ENCODE measurements around the gene TENM4. TPM values are rescaled to one million over a fixed set of nuclear protein-coding genes. Genes with fewer than 3 reads are reported as not detected.

The TENM4 gene
- total RNA-seq, 4 donors from 2014 or later = 0.88 to 61.5 (median 4.0) TPM

- DNase-seq = no peak
- Histone ChIP-seq H3K27ac (no peak overlapping the region), H3K4me1 (no peaks in the 10 kb centered on the region), H3K27me3 (no peaks in the 10 kb centered on the region), H3K9me3 (no peaks in the 10 kb centered on the region), H3K4me3 (no peak overlapping the region), H3K36me3 (no peaks in the 10 kb centered on the region)
- TF ChIP-seq CTCF (IDR thresholded peaks at IDR 0.05) = no peak
- no peak for TF ChIP-seq POLR2A (IDR thresholded peaks at IDR 0.05)
- intact Hi-C loops (cut with DNase I; ENCODE audit: low total_unique reads) = no loop called here
These were observed 833.1 kb downstream of the TENM4 start for GRCh38 chr11:78607696-78608095.

GRCh38 chr11:78606667-78607066 is 834.2 kb downstream of the TENM4 start:
- TF ChIP-seq POLR2A (IDR thresholded peaks at IDR 0.05) = no peak
- no peak for TF ChIP-seq CTCF (IDR thresholded peaks at IDR 0.05)

GRCh38 chr11:78605296-78605695 is 835.5 kb downstream of the TENM4 start:
- no peaks in the 10 kb centered on the region for H3K9me3 ChIP-seq
- TF ChIP-seq CTCF (IDR thresholded peaks at IDR 0.05) (no peak), POLR2A (IDR thresholded peaks at IDR 0.05) (no peak)
- H3K4me3 ChIP-seq = no peak overlapping the region
- no peaks in the 10 kb centered on the region for H3K27me3 ChIP-seq
- intact Hi-C loops (cut with DNase I; ENCODE audit: low total_unique reads) = no loop called here
- no peak overlapping the region for H3K27ac ChIP-seq
- no peaks in the 10 kb centered on the region for H3K36me3 ChIP-seq
- DNase-seq = no peak
- no peaks in the 10 kb centered on the region for H3K4me1 ChIP-seq

More at GRCh38 chr11:78606667-78607066, 834.2 kb downstream of the TENM4 start:
- no peaks in the 10 kb centered on the region for H3K9me3 ChIP-seq
- H3K4me1 ChIP-seq = no peaks in the 10 kb centered on the region
- intact Hi-C loops (cut with DNase I; ENCODE audit: low total_unique reads) = no loop called here
- H3K27me3 ChIP-seq = no peaks in the 10 kb centered on the region
- H3K36me3 ChIP-seq = no peaks in the 10 kb centered on the region
- H3K27ac ChIP-seq = no peak overlapping the region
- DNase-seq = no peak
- H3K4me3 ChIP-seq = no peak overlapping the region

GRCh38 chr11:78603792-78604191 is 837.0 kb downstream of the TENM4 start:
- TF ChIP-seq CTCF (IDR thresholded peaks at IDR 0.05) = no peak
- TF ChIP-seq POLR2A (IDR thresholded peaks at IDR 0.05) = no peak
- Histone ChIP-seq H3K27me3 (no peaks in the 10 kb centered on the region), H3K36me3 (no peaks in the 10 kb centered on the region), H3K4me1 (no peaks in the 10 kb centered on the region), H3K4me3 (no peak overlapping the region), H3K9me3 (no peaks in the 10 kb centered on the region), H3K27ac (no peak overlapping the region)
- DNase-seq = no peak
- intact Hi-C loops (cut with DNase I; ENCODE audit: low total_unique reads) = no loop called here

MicroRNA genes within 50 kb of the gene (microRNA counts, 767-probe panel; counts per million panel counts)
- 0 counts per million in 2 donors for microRNA hsa-miR-708-5p

Small RNA genes lying within 50 kb of the gene (microRNA-seq; reads per million reads assigned to microRNA genes)
- gene MIR5579 (ENCODE audit: borderline microRNAs expressed, borderline replicate concordance) = not detected
- gene MIR708 (ENCODE audit: borderline microRNAs expressed, borderline replicate concordance) = 313 reads per million, percentile 70 among the genes with 10 or more reads in this experiment

Small RNA genes lying within 50 kb of the gene (small RNA-seq; reads per million reads assigned to genes)
- not detected for gene MIR5579
- 0.67 reads per million, percentile 21 among the genes with 10 or more reads in this experiment for gene MIR708

All from uterus (tissue), 4 donors.